ENCODE measurements around the gene CTNNA2.

DNA sequence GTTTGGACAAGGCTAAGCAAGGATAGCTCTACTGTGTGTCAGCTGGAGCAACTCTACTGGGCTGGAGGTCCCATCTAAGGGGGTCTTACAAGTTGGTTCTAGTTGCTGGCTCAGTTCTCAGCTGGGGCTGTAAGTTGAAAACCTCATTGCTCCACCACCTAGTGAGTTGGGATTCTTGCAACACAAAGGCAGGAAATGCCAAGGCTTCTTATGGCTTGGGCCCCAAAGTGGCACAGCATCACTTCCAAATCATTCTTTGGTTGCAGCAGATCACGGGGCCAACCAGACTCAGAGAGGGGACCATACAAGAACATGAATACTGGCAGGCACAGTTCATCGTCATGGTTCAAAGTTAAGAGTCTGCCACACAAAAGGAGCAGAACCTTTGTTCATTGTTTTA is 459.0 kb downstream of the CTNNA2 start:
- TF ChIP-seq POLR2AphosphoS5 (IDR thresholded peaks at IDR 0.05; ENCODE audit: low read depth, low read length) = no peak
- TF ChIP-seq POLR2A (IDR thresholded peaks at IDR 0.05; ENCODE audit: low read depth, low read length) = no peak
- TF ChIP-seq TAF1 (IDR thresholded peaks at IDR 0.05; ENCODE audit: borderline replicate concordance, low read depth, low read length) = no peak
